ENCODE measurements around the gene ACTR1B.

DNA sequence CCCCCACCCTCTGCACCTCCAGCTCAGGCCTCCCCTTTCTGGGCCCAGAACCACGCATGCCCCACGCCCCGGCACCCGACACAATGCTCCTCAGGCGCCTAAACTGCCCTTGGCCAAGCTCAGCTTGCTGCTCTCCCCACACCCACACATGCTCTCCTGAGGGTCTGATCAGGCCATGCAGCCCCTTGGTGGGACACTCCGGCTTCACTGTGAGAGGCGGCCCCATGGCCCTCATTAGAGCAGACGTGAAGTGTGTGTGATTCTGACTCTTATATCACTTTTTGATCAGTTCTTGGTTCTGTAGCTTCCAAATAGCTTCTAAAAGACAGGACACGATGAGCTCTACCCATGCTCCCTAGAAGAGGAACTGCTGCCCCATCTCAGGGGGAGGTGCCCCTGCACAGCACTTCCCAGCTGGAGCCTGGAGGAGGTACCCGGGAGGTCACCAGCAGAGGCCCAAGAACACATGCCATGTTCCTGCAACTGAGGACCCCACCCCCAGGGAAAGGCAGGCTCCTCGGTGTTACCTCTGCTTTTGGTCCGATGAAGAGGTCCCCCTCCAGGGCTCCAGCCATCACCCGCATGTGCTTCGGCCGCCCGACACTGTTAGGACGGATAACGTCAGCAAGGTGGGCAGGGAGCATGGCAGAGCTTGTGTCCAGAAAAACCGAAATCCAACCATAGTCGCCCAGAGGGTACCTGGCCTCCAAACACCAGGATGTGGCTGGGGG lies 3.6 kb downstream of the ACTR1B start:
- TF ChIP-seq POLR2A (IDR thresholded peaks at IDR 0.05) = no peak
- TF ChIP-seq, protein P1, sequence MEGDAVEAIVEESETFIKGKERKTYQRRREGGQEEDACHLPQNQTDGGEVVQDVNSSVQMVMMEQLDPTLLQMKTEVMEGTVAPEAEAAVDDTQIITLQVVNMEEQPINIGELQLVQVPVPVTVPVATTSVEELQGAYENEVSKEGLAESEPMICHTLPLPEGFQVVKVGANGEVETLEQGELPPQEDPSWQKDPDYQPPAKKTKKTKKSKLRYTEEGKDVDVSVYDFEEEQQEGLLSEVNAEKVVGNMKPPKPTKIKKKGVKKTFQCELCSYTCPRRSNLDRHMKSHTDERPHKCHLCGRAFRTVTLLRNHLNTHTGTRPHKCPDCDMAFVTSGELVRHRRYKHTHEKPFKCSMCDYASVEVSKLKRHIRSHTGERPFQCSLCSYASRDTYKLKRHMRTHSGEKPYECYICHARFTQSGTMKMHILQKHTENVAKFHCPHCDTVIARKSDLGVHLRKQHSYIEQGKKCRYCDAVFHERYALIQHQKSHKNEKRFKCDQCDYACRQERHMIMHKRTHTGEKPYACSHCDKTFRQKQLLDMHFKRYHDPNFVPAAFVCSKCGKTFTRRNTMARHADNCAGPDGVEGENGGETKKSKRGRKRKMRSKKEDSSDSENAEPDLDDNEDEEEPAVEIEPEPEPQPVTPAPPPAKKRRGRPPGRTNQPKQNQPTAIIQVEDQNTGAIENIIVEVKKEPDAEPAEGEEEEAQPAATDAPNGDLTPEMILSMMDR (IDR thresholded peaks at IDR 0.05 in 4 of 5, conservative IDR thresholded peaks at IDR 0.05 in 1 of 5) = no peak
